H1 (cell line): ENCODE results near the gene OR7A10. TPM values are rescaled to one million over a fixed set of nuclear protein-coding genes. Genes with fewer than 3 reads are reported as not detected.

Source experiments
- CTCF ChIA-PET: fragments of 300-600 bp; sonication (Branson Sonifier 250); formaldehyde crosslinking; loops from one replicate; lab custom pipeline; 2021; ENCODE audit not compliant: partially characterized antibody; lab: Charles Lee
- POLR2A ChIA-PET: fragments of 300-600 bp; sonication (Branson Sonifier 250); formaldehyde crosslinking; loops from one replicate; lab custom pipeline; 2021; ENCODE audit warnings: inconsistent platforms; ENCODE audit not compliant: partially characterized antibody; lab: Charles Lee
- DNase-seq, 2 experiments: peaks; one replicate each; pipeline versions ENCODE4 v3.0.0 to v3.0.0-alpha.2; 2010 to 2022; ENCODE audit warnings: low spot score in 2 of 2, low read depth in 1 of 2, mixed read lengths in 1 of 2
- FAIRE-seq: peaks from 2 replicates; lab custom pipeline; 2011; peaks lifted over from hg19 to GRCh38; lab: Jason Lieb, UNC
- H2AFZ ChIP-seq: 2 replicates; pipeline ENCODE4 v1.8.1; 2012; ENCODE audit warnings: low read length, inconsistent platforms
- H2AK5ac ChIP-seq: 2 replicates; pipeline ENCODE4 v1.6.1; 2013; ENCODE audit warnings: low read depth, low read length
- H2BK120ac ChIP-seq: replicated peaks from 2 replicates; pipeline ENCODE3; 2013; ENCODE audit warnings: low read depth, low read length, inconsistent platforms
- H2BK12ac ChIP-seq: 2 replicates; pipeline ENCODE4 v1.6.1; 2013; ENCODE audit warnings: low read depth, low read length
- H2BK15ac ChIP-seq: 2 replicates; pipeline ENCODE4 v1.6.1; 2013; ENCODE audit warnings: low read length
- H2BK20ac ChIP-seq: 2 replicates; pipeline ENCODE4 v1.6.1; 2013; ENCODE audit warnings: low read length
- H2BK5ac ChIP-seq: 2 replicates; pipeline ENCODE4 v1.6.1; 2013; ENCODE audit warnings: low read depth, low read length
- H3K14ac ChIP-seq: 2 replicates; pipeline ENCODE4 v1.6.1; 2013; ENCODE audit warnings: inconsistent platforms; ENCODE audit not compliant: insufficient read length
- H3K18ac ChIP-seq: 2 replicates; pipeline ENCODE4 v1.6.1; 2013; ENCODE audit warnings: low read length; ENCODE audit errors: extremely low read depth
- H3K23ac ChIP-seq: 2 replicates; pipeline ENCODE4 v1.6.1; 2013; ENCODE audit warnings: inconsistent platforms; ENCODE audit not compliant: insufficient read length
- H3K23me2 ChIP-seq: 2 replicates; pipeline ENCODE4 v1.6.1; 2013; ENCODE audit warnings: low read depth, low read length
- H3K27ac ChIP-seq: 2 replicates; pipeline ENCODE4 v1.6.1; 2011; ENCODE audit warnings: low read depth, low read length, inconsistent platforms
- H3K27me3 ChIP-seq, 4 experiments: replicated peaks in 1 of 4; 1 replicate in 1 of 4; 2 replicates in 3 of 4; pipeline versions ENCODE4 v1.6.1 to v1.8.1; 2011 to 2013; ENCODE audit warnings: low read length in 3 of 4, mild to moderate bottlenecking in 3 of 4, inconsistent platforms in 2 of 4, mixed read lengths in 2 of 4, moderate library complexity in 1 of 4; ENCODE audit not compliant: control insufficient read depth in 3 of 4, insufficient read depth in 3 of 4; ENCODE audit errors: extremely low read depth in 1 of 4
- H3K36me3 ChIP-seq, 4 experiments: 2 replicates each; pipeline versions ENCODE4 v1.6.1 to v1.8.1; 2011 to 2013; ENCODE audit warnings: mild to moderate bottlenecking in 4 of 4, low read length in 3 of 4, moderate library complexity in 2 of 4, control low read depth in 1 of 4, inconsistent platforms in 1 of 4; ENCODE audit not compliant: insufficient read depth in 4 of 4, control insufficient read depth in 2 of 4
- H3K4ac ChIP-seq: replicated peaks from 2 replicates; pipeline ENCODE3; 2013; ENCODE audit warnings: low read length, low read depth, mixed read lengths, inconsistent platforms; ENCODE audit not compliant: insufficient read length
- H3K4me1 ChIP-seq, 4 experiments: replicated peaks in 1 of 4; 1 replicate in 1 of 4; 2 replicates in 3 of 4; pipeline versions ENCODE4 v1.6.1 to v1.8.1; 2011 to 2013; ENCODE audit warnings: low read length in 3 of 4, inconsistent platforms in 2 of 4, mixed read lengths in 1 of 4; ENCODE audit not compliant: insufficient read depth in 4 of 4, control insufficient read depth in 3 of 4
- H3K4me2 ChIP-seq, 2 experiments: 2 replicates each; pipeline versions ENCODE4 v1.6.1 to v1.8.1; 2011 to 2013; ENCODE audit warnings: low read depth in 2 of 2, low read length in 2 of 2, control low read depth in 1 of 2, inconsistent platforms in 1 of 2, mild to moderate bottlenecking in 1 of 2; ENCODE audit not compliant: insufficient read depth in 1 of 2
- H3K4me3 ChIP-seq, 4 experiments: fragments of 200-600, 300-600 bp in 1 of 4; sonication (generic), shearing (Covaris generic), sonication (Bioruptor Twin) in 1 of 4; 2 replicates each; pipeline versions ENCODE4 v1.5.1 to v1.8.1; 2011 to 2016; ENCODE audit warnings: low read length in 4 of 4, low read depth in 3 of 4, control low read depth in 2 of 4, inconsistent platforms in 2 of 4, mild to moderate bottlenecking in 2 of 4, mixed read lengths in 1 of 4, moderate library complexity in 1 of 4; ENCODE audit not compliant: insufficient read depth in 2 of 4; ENCODE audit errors: extremely low read depth in 1 of 4
- H3K56ac ChIP-seq: replicated peaks from 2 replicates; pipeline ENCODE3; 2013; ENCODE audit warnings: low read depth, mild to moderate bottlenecking, mixed read lengths, low read length, inconsistent platforms; ENCODE audit not compliant: insufficient read length
- H3K79me1 ChIP-seq: 2 replicates; pipeline ENCODE4 v1.6.1; 2013; ENCODE audit warnings: low read depth, low read length, control low read depth
- H3K79me2 ChIP-seq, 2 experiments: 2 replicates each; pipeline versions ENCODE4 v1.6.1 to v1.8.1; 2012 to 2013; ENCODE audit warnings: low read length in 2 of 2, mild to moderate bottlenecking in 2 of 2, inconsistent platforms in 1 of 2; ENCODE audit not compliant: insufficient read depth in 2 of 2, control insufficient read depth in 1 of 2
- H3K9ac ChIP-seq, 4 experiments: replicated peaks in 1 of 4; 1 replicate in 1 of 4; 2 replicates in 3 of 4; pipeline versions ENCODE4 v1.6.1 to v1.8.1; 2011 to 2013; ENCODE audit warnings: low read depth in 3 of 4, low read length in 3 of 4, control low read depth in 2 of 4, mild to moderate bottlenecking in 2 of 4, moderate library complexity in 2 of 4, inconsistent platforms in 1 of 4; ENCODE audit errors: extremely low read depth in 1 of 4
- H3K9me3 ChIP-seq, 2 experiments: 2 replicates each; pipeline versions ENCODE4 v1.6.1 to v1.8.1; 2012 to 2013; ENCODE audit warnings: mild to moderate bottlenecking in 2 of 2, moderate library complexity in 2 of 2, control low read depth in 1 of 2, inconsistent platforms in 1 of 2, low read depth in 1 of 2, low read length in 1 of 2, mixed read lengths in 1 of 2; ENCODE audit not compliant: insufficient read depth in 2 of 2
- H4K20me1 ChIP-seq, 2 experiments: replicated peaks in 1 of 2; 2 replicates each; pipeline versions ENCODE3 to v1.8.1; 2011 to 2013; ENCODE audit warnings: inconsistent platforms in 2 of 2, low read length in 2 of 2, mild to moderate bottlenecking in 1 of 2; ENCODE audit not compliant: insufficient read depth in 2 of 2, control insufficient read depth in 1 of 2
- H4K5ac ChIP-seq: 2 replicates; pipeline ENCODE4 v1.6.1; 2013; ENCODE audit warnings: low read length, low read depth, mixed read lengths, inconsistent platforms; ENCODE audit not compliant: insufficient read length
- H4K8ac ChIP-seq: 2 replicates; pipeline ENCODE4 v1.8.0; 2013; ENCODE audit warnings: mild to moderate bottlenecking, moderate library complexity, low read length, inconsistent platforms; ENCODE audit not compliant: insufficient read depth; ENCODE audit errors: extremely low read depth
- H4K91ac ChIP-seq: replicated peaks from 2 replicates; pipeline ENCODE3; 2013; ENCODE audit warnings: low read length, mixed read lengths, inconsistent platforms; ENCODE audit not compliant: insufficient read length
- ATF2 ChIP-seq: IDR thresholded peaks from 2 replicates; pipeline ENCODE4 v1.6.1; 2012; ENCODE audit warnings: low read length, inconsistent platforms
- BACH1 ChIP-seq: IDR thresholded peaks from 2 replicates; pipeline ENCODE4 v1.6.1; 2012; ENCODE audit warnings: low read length, improper control_type of control experiment
- HDAC6 ChIP-seq: IDR thresholded peaks from one replicate; pipeline ENCODE4 v1.7.1; 2012; ENCODE audit warnings: low read depth, mild to moderate bottlenecking, inconsistent platforms, low read length, moderate library complexity
- JUN ChIP-seq: IDR thresholded peaks from 2 replicates; pipeline ENCODE4 v1.6.1; 2011; ENCODE audit warnings: low read depth, mild to moderate bottlenecking, improper control_type of control experiment, low read length
- KDM1A ChIP-seq: fragments of 200-600, 300-600 bp; sonication (generic); IDR thresholded peaks from 2 replicates; pipeline ENCODE4 v1.7.1; 2016; ENCODE audit warnings: mild to moderate bottlenecking, low read length, borderline replicate concordance
- KDM4A ChIP-seq: IDR thresholded peaks from one replicate; pipeline ENCODE4 v1.7.1; 2012; ENCODE audit warnings: low read depth, mild to moderate bottlenecking, moderate library complexity, low read length, inconsistent platforms; ENCODE audit not compliant: severe bottlenecking
- RXRA ChIP-seq: IDR thresholded peaks from 2 replicates; pipeline ENCODE4 v1.6.1; 2011; ENCODE audit warnings: low read depth, mild to moderate bottlenecking, low read length, moderate library complexity; ENCODE audit not compliant: insufficient read depth
- SIN3A ChIP-seq, 2 experiments: IDR thresholded peaks in 1 of 2; conservative IDR thresholded peaks in 1 of 2; 2 replicates each; pipeline ENCODE4 v1.6.1; 2011 to 2012; ENCODE audit warnings: low read length in 2 of 2, improper control_type of control experiment in 1 of 2, low read depth in 1 of 2, mild to moderate bottlenecking in 1 of 2
- YY1 ChIP-seq: IDR thresholded peaks from 2 replicates; pipeline ENCODE4 v1.6.1; 2011; ENCODE audit warnings: low read depth, mild to moderate bottlenecking, low read length
- WGBS, 2 experiments: shearing (Covaris generic) in 1 of 2; methylation state at CpG; one replicate each; pipeline versions ENCODE4 v1.1.6 to v1.1.7; 2013 to 2015; ENCODE audit warnings: low lambda C conversion rate in 2 of 2, mixed read lengths in 2 of 2, inconsistent platforms in 1 of 2, low coverage in 1 of 2, missing lambda C conversion rate in 1 of 2; ENCODE audit not compliant: insufficient replicate concordance in 2 of 2, insufficient coverage in 1 of 2, insufficient read length in 1 of 2; ENCODE audit errors: extremely low coverage in 1 of 2, missing lambda C conversion rate in 1 of 2; 5-methylcytosine and 5-hydroxymethylcytosine counted together
- polyA plus RNA-seq, 7 experiments: library from polyadenylated mRNA; depleted of rRNA in 3 of 7; stranded (reverse) in 5 of 7; unstranded in 2 of 7; fragments of >200 nt in 5 of 7; fragments of 200-250 nt in 2 of 7; gene quantifications; 1 replicate in 5 of 7; 2 replicates in 1 of 7; 4 replicates in 1 of 7; pipeline versions ENCODE4 v1.2.1 to v1.2.3, GENCODE V29; 2011 to 2013; ENCODE audit warnings: missing spikeins in 2 of 7, mixed read lengths in 2 of 7
- total RNA-seq: library from RNA; stranded (reverse); fragmentation: NEBNext Ultra II Directional; extraction: Animal tissue kit (Norgen Biotek cat#: 25700); gene quantifications from 2 replicates; pipeline ENCODE4 v1.2.1, GENCODE V29; 2021
- TF ChIP-seq, protein P1 (sequence below): IDR thresholded peaks from 2 replicates; pipeline ENCODE4 v1.6.1; 2012; ENCODE audit warnings: inconsistent platforms

The OR7A10 gene
- total and polyA plus RNA-seq, 2 of the 8 experiments (the other 6 are each of a cell fraction or from before 2014, with no cell fraction given) = not detected

GRCh38 chr19:14818588-14818987, 30.1 kb downstream of the OR7A10 start:
- Histone ChIP-seq H3K4me2 (no peak overlapping the region), H2BK20ac (no peak overlapping the region), H3K14ac (no peak overlapping the region), H3K27me3 (no peaks in the 10 kb centered on the region), H3K23ac (no peak overlapping the region), H2BK120ac (no peak overlapping the region), H3K4ac (no peak overlapping the region), H2BK12ac (no peak overlapping the region), H3K36me3 (no peaks in the 10 kb centered on the region), H3K18ac (no peak overlapping the region), H3K56ac (no peak overlapping the region), H4K20me1 (no peaks in the 10 kb centered on the region), H4K5ac (no peak overlapping the region), H3K79me1 (no peaks in the 10 kb centered on the region), H3K4me1 (no peaks in the 10 kb centered on the region), H2BK15ac (no peak overlapping the region), H3K4me3 (no peak overlapping the region), H3K9ac (no peak overlapping the region), H3K23me2 (no peaks in the 10 kb centered on the region), H3K27ac (no peak overlapping the region), H3K9me3 (peaks cover 35 to 47% of the 10 kb centered on the region in 2 experiments), H4K91ac (no peak overlapping the region), H4K8ac (no peak overlapping the region), H2AFZ (no peak overlapping the region), H3K79me2 (no peaks in the 10 kb centered on the region), H2AK5ac (no peak overlapping the region), H2BK5ac (no peak overlapping the region)
- no peak for FAIRE-seq
- no peak for DNase-seq
- ChIA-PET CTCF (no interaction called here), POLR2A (no interaction called here)
- WGBS, 2 experiments = 71 to 100% methylated on average over 1 to 8 of the region's 8 CpGs
- TF ChIP-seq HDAC6 (no peak), SIN3A (conservative IDR thresholded peaks at IDR 0.05 in 1 of 2, IDR thresholded peaks at IDR 0.05 in 1 of 2; ENCODE audit: low read depth in 1 of 2, low read length in 2 of 2) (no peak), BACH1 (no peak), RXRA (no peak), JUN (no peak), KDM4A (no peak), ATF2 (no peak), YY1 (no peak), KDM1A (no peak)
- TF ChIP-seq, protein P1, sequence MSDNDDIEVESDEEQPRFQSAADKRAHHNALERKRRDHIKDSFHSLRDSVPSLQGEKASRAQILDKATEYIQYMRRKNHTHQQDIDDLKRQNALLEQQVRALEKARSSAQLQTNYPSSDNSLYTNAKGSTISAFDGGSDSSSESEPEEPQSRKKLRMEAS = no peak
